Stomach smooth muscle (tissue), 2 donors: Measurements from ENCODE around the gene PLCB2.

ENCODE experiments used
- H3K27ac ChIP-seq: one replicate; pipeline ENCODE4 v1.7.0; 2013; ENCODE audit warnings: mild to moderate bottlenecking, low read length, inconsistent platforms
- H3K27me3 ChIP-seq, 2 donors: one replicate each; pipeline ENCODE4 v1.7.0; 2013; ENCODE audit warnings: low read length in 2 of 2; ENCODE audit not compliant: insufficient read depth in 2 of 2, control insufficient read depth in 1 of 2
- H3K36me3 ChIP-seq, 2 donors: one replicate each; pipeline ENCODE4 v1.7.0; 2013; ENCODE audit warnings: low read length in 2 of 2; ENCODE audit not compliant: control insufficient read depth in 2 of 2, insufficient read depth in 2 of 2
- H3K4me1 ChIP-seq: one replicate; pipeline ENCODE4 v1.7.0; 2013; ENCODE audit warnings: low read length; ENCODE audit not compliant: control insufficient read depth, insufficient read depth
- H3K4me3 ChIP-seq, 2 donors: one replicate each; pipeline ENCODE4 v1.7.0; 2013; ENCODE audit warnings: low read length in 2 of 2
- H3K9ac ChIP-seq, 2 donors: one replicate each; pipeline ENCODE4 v1.7.0; 2013; ENCODE audit warnings: low read length in 2 of 2, mild to moderate bottlenecking in 1 of 2
- H3K9me3 ChIP-seq, 2 donors: one replicate each; pipeline ENCODE4 v1.7.0; 2013; ENCODE audit warnings: low read length in 2 of 2; ENCODE audit not compliant: control insufficient read depth in 2 of 2
- donor health status: healthy.
- donor health status: Pancreatic carcinoma.

The PLCB2 gene

DNA sequence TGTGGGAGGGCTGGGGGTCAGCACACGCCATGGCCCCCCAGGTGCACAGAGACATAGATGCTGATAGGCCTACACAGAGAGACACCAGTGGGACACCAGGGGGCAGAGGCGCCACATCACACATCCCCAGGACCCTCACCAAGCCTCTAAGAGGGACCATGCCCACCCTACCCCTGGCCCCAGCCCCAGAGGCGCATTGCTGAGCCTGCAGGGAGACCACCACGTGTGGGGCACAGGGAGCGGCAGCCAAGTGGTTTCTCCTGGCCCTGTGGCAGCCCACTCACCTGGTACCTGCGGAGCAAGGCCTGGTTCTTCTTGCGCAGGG lies 31.8 kb upstream of the PLCB2 start:
- H3K4me3 ChIP-seq, result peak overlapping the region; percentile 67 to 80
- H3K36me3 ChIP-seq, result peaks cover 9 to 12% of the 10 kb centered on the region in 2 donors
- peaks cover 96% of the 10 kb centered on the region for H3K4me1 ChIP-seq
- no peaks in the 10 kb centered on the region for H3K27me3 ChIP-seq
- H3K27ac ChIP-seq, result peak overlapping the region; percentile 99
- no peaks in the 10 kb centered on the region for H3K9me3 ChIP-seq
- H3K9ac ChIP-seq, result peak overlapping the region; percentile 95 to 97

DNA sequence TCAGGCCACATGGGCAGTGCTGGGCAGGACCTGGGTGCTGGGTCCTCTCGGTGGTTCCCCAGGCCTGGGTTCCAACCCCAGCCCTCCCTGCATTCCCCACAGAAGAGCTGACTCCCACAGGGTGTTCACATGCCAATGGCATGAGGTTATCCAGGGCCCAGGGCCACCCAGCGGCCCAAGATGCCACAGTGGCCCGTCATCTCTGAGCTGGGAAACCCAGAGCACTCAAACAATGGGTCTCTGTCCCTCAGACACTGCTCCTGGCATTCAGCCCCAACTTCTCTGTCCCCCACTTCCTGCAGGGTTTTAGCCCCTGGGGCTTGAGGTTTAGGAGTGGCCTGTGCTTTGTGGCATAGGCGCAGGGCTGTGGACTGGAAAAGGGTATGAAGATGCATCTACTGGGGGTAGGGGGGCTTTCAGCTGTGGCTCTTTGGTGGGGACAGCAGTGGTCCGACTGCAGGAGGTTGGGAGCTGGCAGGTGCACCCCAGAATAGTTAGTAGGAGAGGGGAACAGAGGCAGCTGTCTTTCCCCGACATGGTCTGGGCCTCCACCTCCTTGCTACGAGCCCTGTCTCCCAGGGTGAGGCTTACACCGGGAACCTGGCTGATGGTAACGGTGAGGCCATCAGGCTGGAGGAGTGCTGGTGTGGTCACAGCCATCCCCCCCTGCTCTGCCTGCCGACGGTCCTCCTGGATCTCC lies 31.3 kb upstream of the PLCB2 start:
- peak overlapping the region; percentile 67 to 80 for H3K4me3 ChIP-seq
- peak overlapping the region; percentile 99 for H3K27ac ChIP-seq
- peaks cover 96% of the 10 kb centered on the region for H3K4me1 ChIP-seq

DNA sequence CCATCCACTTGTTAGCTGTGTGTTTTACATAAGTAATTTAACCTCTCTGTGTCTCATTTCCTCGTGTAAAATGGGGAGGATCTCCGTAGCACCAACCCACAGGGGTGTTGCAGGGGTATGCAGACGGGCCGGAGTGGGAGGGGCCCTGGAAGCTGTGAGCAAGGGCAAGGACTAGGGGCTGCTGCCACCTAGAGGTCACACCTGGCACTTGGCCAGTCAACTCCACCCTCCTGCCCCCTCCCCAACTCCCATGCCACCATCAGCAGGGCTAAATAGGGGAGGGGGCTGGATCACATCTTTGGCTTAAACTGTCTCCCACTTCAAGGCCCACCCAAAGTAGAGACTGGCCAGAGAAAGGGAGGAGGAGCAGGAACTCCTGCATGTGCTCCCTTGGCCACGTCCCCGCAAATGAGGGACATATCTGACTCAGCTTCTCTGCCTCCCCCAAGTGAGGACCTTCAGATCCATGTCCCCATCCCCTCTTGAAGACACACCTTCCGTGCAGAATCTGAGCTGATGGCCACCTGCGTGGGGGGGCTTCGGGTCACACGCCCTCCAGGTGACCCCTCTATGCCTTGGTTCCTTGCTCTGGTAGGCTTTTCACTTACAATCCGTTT lies 30.4 kb upstream of the PLCB2 start:
- H3K36me3 ChIP-seq, result peaks cover 9 to 12% of the 10 kb centered on the region in 2 donors
- H3K27ac ChIP-seq, result peak overlapping the region; percentile 99
- H3K4me3 ChIP-seq, result peak overlapping the region; percentile 67 to 80
- no peaks in the 10 kb centered on the region for H3K9me3 ChIP-seq
- peaks cover 95% of the 10 kb centered on the region for H3K4me1 ChIP-seq
- peak overlapping the region; percentile 95 to 97 for H3K9ac ChIP-seq
- no peaks in the 10 kb centered on the region for H3K27me3 ChIP-seq

More for the DNA sequence above, 31.3 kb upstream of the PLCB2 start:
- Histone ChIP-seq H3K27me3 (no peaks in the 10 kb centered on the region), H3K9ac (peak overlapping the region; percentile 95 to 97), H3K36me3 (peaks cover 9 to 12% of the 10 kb centered on the region in 2 donors), H3K9me3 (no peaks in the 10 kb centered on the region)

DNA sequence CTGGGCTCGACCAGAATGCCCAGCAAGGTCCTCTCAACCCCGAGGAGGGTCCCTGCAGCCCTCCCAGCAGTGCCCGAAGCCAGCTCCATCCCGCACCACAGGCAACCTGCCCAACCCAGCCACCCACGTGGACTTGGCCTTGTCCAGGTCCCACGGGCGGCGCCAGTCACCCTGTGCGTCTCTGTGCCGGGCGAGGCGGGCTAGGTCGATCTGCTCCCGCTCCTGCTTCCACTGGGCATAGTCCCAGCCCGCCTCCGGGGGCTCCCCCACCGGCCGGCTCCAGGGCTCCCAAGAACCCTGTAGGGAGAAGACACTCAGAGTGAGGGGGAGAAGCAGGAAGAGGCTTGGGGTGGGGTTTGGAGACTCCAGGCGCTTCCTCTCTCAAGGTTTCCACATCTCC lies 29.9 kb upstream of the PLCB2 start:
- Histone ChIP-seq H3K27ac (peak overlapping the region; percentile 99), H3K4me1 (peaks cover 95% of the 10 kb centered on the region), H3K4me3 (peak overlapping the region; percentile 67 to 80), H3K9ac (peak overlapping the region; percentile 95 to 97), H3K9me3 (no peaks in the 10 kb centered on the region), H3K27me3 (no peaks in the 10 kb centered on the region), H3K36me3 (peaks cover 9 to 12% of the 10 kb centered on the region in 2 donors)

DNA sequence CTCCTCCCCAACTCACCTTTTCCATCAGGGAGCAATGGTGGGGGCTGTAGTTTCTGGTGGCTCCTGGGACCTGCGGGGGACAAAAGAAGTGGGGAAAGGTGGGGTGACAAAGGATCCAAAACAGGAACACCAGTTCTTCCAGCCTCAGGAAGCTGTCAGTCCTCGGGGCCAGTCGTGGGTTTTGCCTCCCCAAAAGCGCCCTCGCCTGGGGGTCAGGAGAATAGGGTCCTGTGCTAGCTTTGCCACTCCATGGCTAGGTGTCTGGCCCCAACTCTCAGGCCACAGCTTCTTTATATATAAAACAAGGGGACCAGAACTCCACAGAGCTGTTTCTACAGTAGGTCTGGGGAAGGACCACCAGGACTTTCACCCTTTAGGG lies 29.0 kb upstream of the PLCB2 start:
- H3K9me3 ChIP-seq, result no peaks in the 10 kb centered on the region
- H3K4me1 ChIP-seq, result peaks cover 98% of the 10 kb centered on the region
- no peaks in the 10 kb centered on the region for H3K27me3 ChIP-seq
- peaks cover 11 to 12% of the 10 kb centered on the region in 2 donors for H3K36me3 ChIP-seq
- H3K4me3 ChIP-seq, result no peak overlapping the region
- H3K27ac ChIP-seq, result peak overlapping the region; percentile 99
- H3K9ac ChIP-seq, result peak overlapping the region; percentile 95 to 97

DNA sequence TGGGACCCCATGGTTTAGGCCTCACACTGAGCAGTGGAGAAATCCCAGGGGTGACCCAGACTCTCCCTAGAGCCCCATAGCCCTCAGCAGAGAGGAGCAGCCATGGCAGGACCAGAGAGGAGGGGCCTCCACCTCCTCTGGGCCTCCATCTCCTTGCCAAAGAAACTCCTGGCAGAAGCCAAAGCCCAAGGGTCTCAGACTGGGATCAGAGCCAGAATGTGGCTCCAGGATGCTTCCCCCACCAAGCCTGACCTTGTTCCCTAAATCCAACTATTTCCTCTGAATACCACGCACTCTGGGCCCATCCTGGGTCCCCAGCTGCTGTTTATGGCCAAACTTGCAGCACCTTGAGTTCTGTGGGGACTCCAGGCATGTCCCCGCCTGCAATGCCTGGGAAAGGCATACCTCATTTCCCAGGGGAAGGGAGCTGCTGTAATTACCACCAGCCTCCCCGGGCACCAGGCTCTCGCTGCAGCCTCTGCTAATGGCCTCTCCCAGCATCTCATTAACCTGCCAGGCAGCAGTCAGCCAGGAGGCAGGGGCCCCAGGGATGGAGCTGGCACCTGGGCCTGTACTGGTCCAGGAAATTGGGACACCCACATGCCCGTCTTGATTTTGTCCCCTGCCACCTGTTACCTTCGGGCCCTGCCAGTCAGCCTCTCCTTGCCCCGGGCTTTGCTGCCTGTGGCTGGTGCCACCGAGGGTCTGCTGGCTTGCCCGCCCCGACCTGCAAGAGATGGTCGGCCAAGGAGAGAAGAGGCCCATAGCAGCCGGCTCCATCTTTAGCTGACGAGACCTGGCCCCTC lies 28.4 kb upstream of the PLCB2 start:
- Histone ChIP-seq H3K9ac (peak overlapping the region; percentile 21 to 97), H3K4me3 (no peak overlapping the region), H3K27me3 (no peaks in the 10 kb centered on the region), H3K9me3 (no peaks in the 10 kb centered on the region), H3K27ac (peak overlapping the region; percentile 99), H3K36me3 (peaks cover 11 to 12% of the 10 kb centered on the region in 2 donors), H3K4me1 (peaks cover 98% of the 10 kb centered on the region)

DNA sequence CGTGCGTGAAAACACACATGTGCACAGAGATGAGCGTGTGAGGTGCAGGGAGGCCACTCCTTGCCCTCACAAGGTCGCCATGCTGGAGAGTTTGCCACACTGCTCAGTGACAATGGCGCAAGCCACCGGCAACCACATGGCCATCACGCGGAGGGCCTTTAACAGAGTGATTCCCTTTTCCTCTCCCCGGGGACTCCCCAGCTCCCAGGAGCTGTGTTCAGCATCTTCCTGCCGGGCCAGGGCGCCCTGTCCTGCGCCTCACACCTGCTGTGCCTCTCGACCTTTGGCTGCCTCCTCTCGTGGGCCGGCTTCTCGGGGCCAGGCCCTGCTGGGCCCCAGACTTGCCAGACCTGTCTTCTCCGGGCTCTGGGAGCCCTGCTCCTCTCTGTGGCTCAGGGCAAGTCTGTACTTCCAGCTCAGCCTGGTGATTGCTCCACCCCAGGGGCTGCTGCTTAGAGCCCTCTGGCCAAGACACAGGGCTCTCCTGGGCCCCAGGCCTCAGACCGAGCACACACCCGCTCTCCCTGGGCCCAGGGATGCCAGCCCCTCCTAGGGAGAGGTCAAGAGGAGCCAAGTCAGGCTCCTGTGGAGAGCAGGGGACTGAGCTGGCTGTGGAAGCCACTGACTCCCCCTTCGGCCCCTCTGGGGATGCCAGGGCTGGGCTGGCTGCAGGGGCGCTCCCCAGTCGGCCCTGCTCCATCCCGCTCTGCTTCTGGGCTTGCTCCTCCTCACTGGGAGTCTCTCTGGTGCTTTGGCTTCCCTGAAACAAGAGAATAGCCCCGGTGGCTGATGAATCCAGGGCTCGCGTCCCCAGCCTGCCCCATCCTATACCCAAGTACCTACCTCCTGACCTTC lies 27.4 kb upstream of the PLCB2 start:
- peaks cover 11 to 12% of the 10 kb centered on the region in 2 donors for H3K36me3 ChIP-seq
- H3K9me3 ChIP-seq, result no peaks in the 10 kb centered on the region
- H3K27ac ChIP-seq, result peak overlapping the region; percentile 99
- H3K9ac ChIP-seq, result peak overlapping the region; percentile 74 to 80
- H3K4me3 ChIP-seq, result no peak overlapping the region
- peaks cover 98% of the 10 kb centered on the region for H3K4me1 ChIP-seq
- no peaks in the 10 kb centered on the region for H3K27me3 ChIP-seq

DNA sequence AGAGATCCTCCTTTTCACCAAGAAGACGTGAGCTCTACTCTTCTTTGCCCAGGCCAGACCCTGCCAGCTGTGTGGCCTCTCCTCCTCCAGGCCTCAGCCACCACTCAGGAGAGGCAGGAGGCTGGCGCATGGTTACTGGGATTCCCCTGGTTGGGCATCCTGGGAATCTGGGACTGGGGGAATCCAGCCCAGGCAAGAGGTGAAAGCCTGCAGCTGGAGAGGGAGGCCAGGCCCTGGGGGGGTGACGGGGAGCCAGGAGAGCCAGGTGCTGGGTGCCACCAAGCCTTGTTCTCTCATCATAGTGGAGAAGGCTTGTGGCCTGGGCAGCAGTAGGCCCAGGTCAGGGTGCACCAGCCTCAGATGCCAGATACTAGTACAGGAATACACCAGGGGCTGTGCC lies 26.8 kb upstream of the PLCB2 start:
- H3K9ac ChIP-seq, result peak overlapping the region; percentile 74 to 80
- no peaks in the 10 kb centered on the region for H3K27me3 ChIP-seq
- no peaks in the 10 kb centered on the region for H3K9me3 ChIP-seq
- no peak overlapping the region for H3K4me3 ChIP-seq
- peaks cover 11 to 12% of the 10 kb centered on the region in 2 donors for H3K36me3 ChIP-seq
- peak overlapping the region; percentile 99 for H3K27ac ChIP-seq
- peaks cover 98% of the 10 kb centered on the region for H3K4me1 ChIP-seq

DNA sequence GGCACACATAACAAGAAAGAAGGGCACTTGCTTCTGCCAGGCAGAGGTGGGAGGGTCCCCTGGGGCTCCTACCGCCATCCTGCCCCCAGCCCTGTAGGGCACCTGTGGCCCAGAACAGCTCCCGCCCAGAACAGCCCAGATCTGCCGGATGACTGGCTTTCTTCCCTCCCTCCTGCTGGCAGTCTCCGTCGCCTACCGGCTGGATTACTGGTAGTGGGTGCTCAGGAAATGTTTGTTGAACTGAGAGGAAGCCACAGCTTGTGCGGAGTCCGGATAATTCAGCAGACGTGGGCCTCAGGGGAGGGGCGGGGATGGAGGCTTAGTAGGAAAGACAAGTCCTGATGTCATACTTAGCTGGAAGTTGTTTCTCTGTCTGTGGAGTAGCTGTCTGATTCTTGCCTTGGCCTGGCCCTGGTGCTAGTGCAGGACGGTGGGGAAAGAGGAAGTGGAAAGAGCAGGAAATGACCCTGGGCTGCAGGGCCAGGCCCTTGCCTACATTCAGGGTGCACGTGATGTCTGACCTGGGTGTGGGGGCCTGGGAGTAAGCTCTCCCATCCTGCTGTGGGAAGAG lies 26.3 kb upstream of the PLCB2 start:
- Histone ChIP-seq H3K9ac (peak overlapping the region; percentile 74 to 80), H3K4me1 (peaks cover 98% of the 10 kb centered on the region), H3K27me3 (no peaks in the 10 kb centered on the region), H3K9me3 (no peaks in the 10 kb centered on the region), H3K27ac (peak overlapping the region; percentile 99), H3K36me3 (peaks cover 11 to 12% of the 10 kb centered on the region in 2 donors), H3K4me3 (peak overlapping the region; percentile 10 to 29)
